K562 (cell line): ENCODE data around the gene SLC4A2. TPM values are rescaled to one million over a fixed set of nuclear protein-coding genes. Genes with fewer than 3 reads are reported as not detected.

Source experiments
- ARID2 ChIP-seq: fragments of 450-650 bp; IDR thresholded peaks from 2 replicates; pipeline ENCODE4 v1.6.1; 2017; ENCODE audit warnings: antibody characterized with exemption, mild to moderate bottlenecking
- BRD4 ChIP-seq: fragments of 200-600 bp; sonication (generic); IDR thresholded peaks from 2 replicates; pipeline ENCODE4 v1.6.1; 2017; ENCODE audit warnings: inconsistent platforms
- CHAMP1 ChIP-seq: fragments of 450-650 bp; IDR thresholded peaks from 2 replicates; pipeline ENCODE4 v1.6.1; 2016; ENCODE audit warnings: mild to moderate bottlenecking
- ELK3 ChIP-seq: fragments of 450-650 bp; formaldehyde crosslinking; IDR thresholded peaks from 2 replicates; pipeline ENCODE4 v1.4.0; 2020; ENCODE audit warnings: mild to moderate bottlenecking
- GTF3C2 ChIP-seq: IDR thresholded peaks from 3 replicates; pipeline ENCODE4 v1.6.1; 2011; ENCODE audit warnings: borderline replicate concordance, mild to moderate bottlenecking, moderate library complexity; ENCODE audit not compliant: insufficient read length; ENCODE audit errors: extremely low read depth
- HDGF ChIP-seq: fragments of 450-650 bp; IDR thresholded peaks from 2 replicates; pipeline ENCODE4 v1.6.1; 2016
- MEF2D ChIP-seq: conservative IDR thresholded peaks from 2 replicates; pipeline ENCODE4 v1.6.1; 2016; ENCODE audit warnings: low read depth, missing genetic modification characterization, missing compliant biosample characterization
- NBN ChIP-seq: fragments of 450-650 bp; IDR thresholded peaks from 2 replicates; pipeline ENCODE4 v1.6.1; 2016; ENCODE audit warnings: low read depth, mild to moderate bottlenecking
- NR4A1 ChIP-seq, 2 experiments: fragments of 250-450 bp in 1 of 2; fragments of 450-650 bp in 1 of 2; sonication (Bioruptor Pico) in 1 of 2; IDR thresholded peaks; 2 replicates each; pipeline versions ENCODE4 v1.4.0 to v1.6.1; 2016 to 2020; ENCODE audit warnings: mild to moderate bottlenecking in 2 of 2, missing compliant biosample characterization in 1 of 2, missing genetic modification characterization in 1 of 2, moderate library complexity in 1 of 2
- PURB ChIP-seq: sonication (generic); formaldehyde crosslinking; IDR thresholded peaks from 2 replicates; pipeline ENCODE4 v1.9.0; 2021; ENCODE audit warnings: low read depth, mild to moderate bottlenecking, missing genetic modification reagents
- SP2 ChIP-seq: IDR thresholded peaks from 2 replicates; pipeline ENCODE4 v1.6.1; 2011; ENCODE audit warnings: mild to moderate bottlenecking, low read depth, low read length, moderate library complexity; ENCODE audit not compliant: poor library complexity, severe bottlenecking; ENCODE audit errors: extremely low read depth
- TCF7 ChIP-seq: sonication (generic); IDR thresholded peaks from 2 replicates; pipeline ENCODE4 v1.6.1; 2016; ENCODE audit warnings: antibody characterized with exemption, borderline replicate concordance
- WHSC1 ChIP-seq: IDR thresholded peaks from one replicate; pipeline ENCODE4 v1.6.1; 2012; ENCODE audit warnings: low read length, control low read depth, inconsistent platforms
- ZBTB43 ChIP-seq: sonication (generic); formaldehyde crosslinking; IDR thresholded peaks from 2 replicates; pipeline ENCODE4 v1.8.0; 2023; ENCODE audit warnings: mild to moderate bottlenecking, missing genetic modification reagents
- ZC3H4 ChIP-seq: sonication (generic); formaldehyde crosslinking; IDR thresholded peaks from 2 replicates; pipeline ENCODE4 v1.9.0; 2021; ENCODE audit warnings: missing genetic modification reagents, borderline replicate concordance
- ZFX ChIP-seq: sonication (generic); formaldehyde crosslinking; IDR thresholded peaks from 2 replicates; pipeline ENCODE4 v1.8.0; 2022; ENCODE audit warnings: mild to moderate bottlenecking, missing genetic modification reagents, moderate library complexity
- ZNF280A ChIP-seq: fragments of 450-650 bp; IDR thresholded peaks from 2 replicates; pipeline ENCODE4 v1.6.1; 2018; ENCODE audit warnings: mild to moderate bottlenecking, low read depth; ENCODE audit not compliant: partially characterized antibody
- ZNF668 ChIP-seq: fragments of 250-450 bp; sonication (Bioruptor Pico); IDR thresholded peaks from 2 replicates; pipeline ENCODE4 v1.8.0; 2022; ENCODE audit warnings: mild to moderate bottlenecking, inconsistent platforms
- ZSCAN32 ChIP-seq: fragments of 450-650 bp; formaldehyde crosslinking; IDR thresholded peaks from 2 replicates; pipeline ENCODE4 v1.4.0; 2020; ENCODE audit warnings: mild to moderate bottlenecking, moderate library complexity
- polyA plus RNA-seq, 8 experiments: library from polyadenylated mRNA; depleted of rRNA in 4 of 8; stranded (reverse) in 5 of 8; unstranded in 3 of 8; fragments of >200 nt; fragmentation: Nextera tagmentation in 2 of 8; fragmentation: Illumina TruSeq in 1 of 8; extraction: Ambion mirVana in 2 of 8; extraction: Trizol in 1 of 8; gene quantifications; 2 replicates each; pipeline versions ENCODE4 v1.2.1 to v1.2.3, GENCODE V29; 2011 to 2014; ENCODE audit warnings: inconsistent platforms in 1 of 8, missing spikeins in 1 of 8
- total RNA-seq, 7 experiments: library from RNA; depleted of rRNA in 6 of 7; stranded (reverse); fragments of >200 nt in 6 of 7; fragmentation: Illumina TruSeq in 2 of 7; extraction: Trizol in 2 of 7; gene quantifications; 2 replicates each; pipeline versions ENCODE4 v1.2.1 to v1.2.3, GENCODE V29; 2011 to 2021; ENCODE audit warnings: low replicate concordance in 1 of 7

The SLC4A2 gene
- total and polyA plus RNA-seq, 9 of the 15 experiments (the other 6 are each of a cell fraction or from before 2014, with no cell fraction given): 11.4 to 375 (median 130) TPM

- TF ChIP-seq ZBTB43: no peak
- TF ChIP-seq ZFX: 0 out of 2 replicates have a peak, but pooled peaks have one; percentile 24
- peak; percentile 76; the same call in 1 of the 2 replicates for TF ChIP-seq NR4A1 (CRISPR knock-in tag; IDR thresholded peaks at IDR 0.05)
- no peak for TF ChIP-seq NR4A1 (tag; IDR thresholded peaks at IDR 0.05)
- peak; percentile 75 for TF ChIP-seq BRD4
- no peak; the same call in 1 of the 2 replicates for TF ChIP-seq ZC3H4 (CRISPR knock-in tag)
- TF ChIP-seq ARID2: peak; percentile 76
- no peak for TF ChIP-seq ZNF280A
- peak; percentile 82; the same call in 1 of the 2 replicates for TF ChIP-seq NBN
- no peak for TF ChIP-seq MEF2D
- TF ChIP-seq TCF7: no peak; the same call in 1 of the 2 replicates
- TF ChIP-seq WHSC1: no peak
- no peak for TF ChIP-seq CHAMP1
- no peak for TF ChIP-seq ZSCAN32 (CRISPR knock-in tag)
- no peak for TF ChIP-seq GTF3C2
- TF ChIP-seq ZNF668 (CRISPR knock-in tag): no peak
- TF ChIP-seq SP2: no peak
- TF ChIP-seq HDGF: no peak
- no peak for TF ChIP-seq PURB (CRISPR knock-in tag)
- no peak for TF ChIP-seq ELK3
Observed at GRCh38 chr7:151017953-151018420, 41.4 kb upstream of the SLC4A2 start (continued).
